Neutrophil (primary cell): ENCODE results near the gene OPA3.
A peak's percentile ranks its signal among the peaks of the same experiment; 100 is the strongest.

Experiments
- H3K27ac ChIP-seq: fragments of 200-600 bp; sonication (generic); 2 replicates; pipeline ENCODE4 v1.5.1; 2016; ENCODE audit warnings: mild to moderate bottlenecking, moderate library complexity
- H3K27me3 ChIP-seq: fragments of 200-600 bp; sonication (generic); 2 replicates; pipeline ENCODE4 v1.6.0; 2016; ENCODE audit warnings: mild to moderate bottlenecking
- H3K36me3 ChIP-seq: fragments of 200-600 bp; sonication (generic); 2 replicates; pipeline ENCODE4 v1.5.1; 2017
- H3K4me1 ChIP-seq, 2 experiments: fragments of 200-600 bp in 1 of 2; sonication (generic) in 1 of 2; 1 replicate in 1 of 2; 2 replicates in 1 of 2; pipeline versions ENCODE4 v1.5.1 to v1.6.1; 2013 to 2016; ENCODE audit warnings: low read depth in 1 of 2, low read length in 1 of 2, mild to moderate bottlenecking in 1 of 2, moderate library complexity in 1 of 2; ENCODE audit not compliant: control insufficient read depth in 1 of 2, insufficient read depth in 1 of 2
- H3K4me3 ChIP-seq, 2 experiments: fragments of 200-600 bp in 1 of 2; sonication (generic) in 1 of 2; 1 replicate in 1 of 2; 2 replicates in 1 of 2; pipeline ENCODE4 v1.5.1; 2013 to 2016; ENCODE audit warnings: low read depth in 1 of 2, low read length in 1 of 2, mild to moderate bottlenecking in 1 of 2, moderate library complexity in 1 of 2
- H3K9me3 ChIP-seq: fragments of 200-600 bp; sonication (generic); 2 replicates; pipeline ENCODE4 v1.5.1; 2016
- CTCF ChIP-seq: fragments of 200-600 bp; sonication (generic); IDR thresholded peaks from 2 replicates; pipeline ENCODE4 v1.5.1; 2016; ENCODE audit warnings: antibody characterized with exemption

The OPA3 gene

DNA sequence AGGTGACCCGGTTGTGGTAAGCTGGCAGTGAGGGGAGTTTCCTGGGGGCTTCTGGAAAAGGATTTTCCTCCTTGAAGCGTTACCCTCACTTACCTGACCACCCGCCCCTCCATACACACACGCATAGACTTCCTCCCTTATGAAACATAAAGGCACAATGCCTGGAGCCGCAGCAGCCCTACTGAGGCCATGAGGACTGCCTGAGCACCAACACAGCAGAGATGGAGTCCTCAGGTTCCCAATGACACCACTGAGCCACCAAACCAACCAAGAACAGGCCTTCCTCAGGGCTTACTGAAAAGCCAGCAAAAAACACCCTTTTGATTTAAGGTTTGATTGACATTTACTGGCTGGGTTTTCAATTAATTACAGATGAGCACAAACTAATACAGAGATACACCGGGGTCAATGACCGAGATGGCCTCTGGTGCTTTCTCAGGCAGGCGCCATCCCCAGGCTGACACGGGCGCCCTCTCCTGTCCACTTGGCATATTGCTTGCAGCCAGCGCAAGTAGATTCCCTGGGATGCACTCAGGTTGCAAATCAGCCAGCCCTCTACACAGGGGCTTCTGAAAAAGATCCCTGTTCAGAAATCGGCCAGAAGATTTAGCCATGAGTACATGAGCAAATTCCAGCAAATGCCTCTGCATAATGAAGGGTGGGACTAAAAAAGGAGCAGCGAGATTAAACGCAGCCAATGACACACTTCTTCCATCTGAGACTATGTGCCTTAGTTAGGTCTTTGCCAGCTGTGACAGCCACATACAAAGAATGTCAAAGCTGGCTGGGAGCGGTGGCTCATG lies 14.8 kb downstream of the OPA3 start:
- Histone ChIP-seq H3K4me3 (no peak overlapping the region), H3K4me1 (no peaks in the 10 kb centered on the region), H3K27me3 (no peaks in the 10 kb centered on the region), H3K27ac (no peak overlapping the region), H3K36me3 (no peaks in the 10 kb centered on the region), H3K9me3 (no peaks in the 10 kb centered on the region)
- peak; percentile 82 for TF ChIP-seq CTCF

- Histone ChIP-seq H3K9me3 (no peaks in the 10 kb centered on the region), H3K27ac (no peak overlapping the region), H3K4me1 (no peaks in the 10 kb centered on the region), H3K36me3 (no peaks in the 10 kb centered on the region), H3K27me3 (no peaks in the 10 kb centered on the region), H3K4me3 (no peak overlapping the region)
- no peak for TF ChIP-seq CTCF
These were observed 15.9 kb downstream of the OPA3 start for GRCh38 chr19:45568732-45569131.

- H3K36me3 ChIP-seq, result no peaks in the 10 kb centered on the region
- H3K27ac ChIP-seq, result no peak overlapping the region
- no peak for TF ChIP-seq CTCF
- no peaks in the 10 kb centered on the region for H3K4me1 ChIP-seq
- no peaks in the 10 kb centered on the region for H3K27me3 ChIP-seq
- no peaks in the 10 kb centered on the region for H3K9me3 ChIP-seq
- no peak overlapping the region for H3K4me3 ChIP-seq
These were observed 17.0 kb downstream of the OPA3 start for GRCh38 chr19:45567609-45568008.

DNA sequence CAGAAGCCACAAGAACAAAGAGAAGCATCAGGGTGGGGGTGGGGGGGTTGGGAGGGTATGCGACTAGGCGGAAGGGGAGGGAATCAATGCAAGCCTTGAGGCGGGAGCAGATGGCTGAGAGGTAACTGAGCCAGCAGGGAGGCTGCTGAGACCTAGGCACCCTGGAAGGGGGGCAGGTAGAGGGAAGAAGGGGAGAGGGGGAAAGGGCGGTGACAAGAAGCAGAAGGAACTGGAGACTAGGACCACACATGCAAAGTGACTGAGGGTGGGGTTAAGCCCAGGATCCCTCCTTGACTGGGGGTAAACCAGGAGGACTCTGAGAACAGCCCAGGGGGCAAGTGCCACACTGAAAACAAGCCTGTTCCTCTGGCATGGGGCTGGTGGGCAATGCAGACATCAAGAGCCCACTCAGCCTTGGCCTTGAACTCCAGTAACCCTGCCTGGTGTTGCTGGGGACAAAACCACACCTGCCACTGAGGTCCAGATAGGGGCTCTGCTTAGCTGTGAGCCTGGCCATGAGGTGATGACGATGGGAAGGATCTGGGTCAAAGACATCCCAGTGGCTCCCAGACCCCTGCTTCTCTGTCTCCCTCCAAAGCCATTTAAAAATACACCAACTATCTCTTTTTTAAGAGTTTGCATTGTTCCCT lies 20.3 kb downstream of the OPA3 start:
- TF ChIP-seq CTCF, result no peak

DNA sequence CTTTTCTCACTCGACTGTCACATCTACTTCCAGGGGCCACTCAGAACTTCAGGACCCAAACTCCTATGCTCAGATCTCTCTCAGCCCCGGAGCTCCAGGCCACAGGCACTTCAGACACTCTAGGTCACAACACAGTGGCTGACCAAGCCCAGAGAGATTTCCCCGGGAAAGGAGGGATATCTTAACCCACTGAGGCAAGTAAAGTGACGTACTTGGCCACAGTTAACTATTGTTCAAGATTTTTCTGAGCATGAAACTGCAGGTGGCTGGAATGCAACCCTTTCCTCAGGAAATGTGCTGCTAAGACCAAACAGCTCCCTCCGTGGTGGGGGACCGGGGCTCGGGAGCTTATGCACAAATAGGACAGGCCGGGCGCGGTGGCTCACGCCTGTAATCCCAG lies 23.9 kb downstream of the OPA3 start:
- Histone ChIP-seq H3K4me3 (no peak overlapping the region), H3K4me1 (peaks cover 7 to 8% of the 10 kb centered on the region in 2 experiments), H3K36me3 (no peaks in the 10 kb centered on the region), H3K9me3 (no peaks in the 10 kb centered on the region), H3K27ac (no peak overlapping the region), H3K27me3 (no peaks in the 10 kb centered on the region)
- no peak for TF ChIP-seq CTCF

More for the DNA sequence above, 20.3 kb downstream of the OPA3 start:
- H3K27ac ChIP-seq, result no peak overlapping the region
- no peaks in the 10 kb centered on the region for H3K9me3 ChIP-seq
- no peaks in the 10 kb centered on the region for H3K4me1 ChIP-seq
- H3K27me3 ChIP-seq, result no peaks in the 10 kb centered on the region
- H3K36me3 ChIP-seq, result no peaks in the 10 kb centered on the region
- no peak overlapping the region for H3K4me3 ChIP-seq
